Transverse colon (tissue), 4 donors: Measurements from ENCODE around the gene COMMD9. TPM values are rescaled to one million over a fixed set of nuclear protein-coding genes. Genes with fewer than 3 reads are reported as not detected.

Source experiments
- DNase-seq: peaks from one replicate; pipeline ENCODE4 v3.0.0-alpha.2; 2019
- H3K27ac ChIP-seq, 4 donors: fragments of 200-600 bp; sonication (generic); 2 replicates each; pipeline ENCODE4 v1.5.1; 2016 to 2018; ENCODE audit warnings: inconsistent platforms in 4 of 4
- H3K27me3 ChIP-seq: fragments of 200-600 bp; sonication (generic); 2 replicates; pipeline ENCODE4 v1.5.1; 2017; ENCODE audit warnings: inconsistent platforms
- H3K36me3 ChIP-seq, 4 donors: fragments of 200-600 bp; sonication (generic); 2 replicates each; pipeline ENCODE4 v1.5.1; 2017 to 2019; ENCODE audit warnings: inconsistent platforms in 4 of 4
- H3K4me1 ChIP-seq, 4 donors: fragments of 200-600 bp; sonication (generic); 2 replicates each; pipeline ENCODE4 v1.5.1; 2017 to 2020; ENCODE audit warnings: inconsistent platforms in 4 of 4
- H3K4me3 ChIP-seq, 4 donors: fragments of 200-600 bp; sonication (generic); 1 replicate in 1 of 4; 2 replicates in 3 of 4; pipeline versions ENCODE4 v1.5.1 to v1.6.1; 2017 to 2019; ENCODE audit warnings: inconsistent platforms in 4 of 4
- H3K9me3 ChIP-seq, 2 donors: fragments of 200-600 bp; sonication (generic); 2 replicates each; pipeline ENCODE4 v1.5.1; 2017 to 2019; ENCODE audit warnings: inconsistent platforms in 2 of 2
- EP300 ChIP-seq: sonication (generic); formaldehyde crosslinking; IDR thresholded peaks from one replicate; pipeline ENCODE4 v1.6.1; 2017; ENCODE audit warnings: antibody characterized with exemption, low read depth
- POLR2A ChIP-seq: fragments of 450-650 bp; IDR thresholded peaks from one replicate; pipeline ENCODE4 v1.6.1; 2016; ENCODE audit warnings: antibody characterized with exemption, mild to moderate bottlenecking, moderate library complexity
- POLR2AphosphoS5 ChIP-seq, 3 donors: sonication (generic); formaldehyde crosslinking; IDR thresholded peaks; one replicate each; pipeline ENCODE4 v1.6.1; 2016; ENCODE audit warnings: antibody characterized with exemption in 3 of 3
- WGBS, 2 donors: methylation state at CpG; one replicate each; pipeline ENCODE4 v1.1.5; 2018; ENCODE audit warnings: low coverage in 1 of 2; 5-methylcytosine and 5-hydroxymethylcytosine counted together
- in situ Hi-C, 4 donors: fragments of 200-750 bp; cut with MboI; loops; one replicate each; pipeline versions ENCODE4 v1.15.0 to v1.15.1; 2017; ENCODE audit warnings: low sequenced_read_pairs in 3 of 4, low pct_ligation_motif_present in 1 of 4, low pct_unique_long_range_greater_than_20kb in 1 of 4
- intact Hi-C: fragments of 100-400 bp; cut with DNase I; formaldehyde crosslinking; loops from one replicate; pipeline ENCODE4 v1.15.1; 2023; ENCODE audit warnings: low total_unique reads
- total RNA-seq, 4 donors: library from RNA; depleted of rRNA; stranded (reverse); fragments of >200 nt; gene quantifications; one replicate each; pipeline ENCODE4 v1.1.0, GENCODE V29; 2016
- TF ChIP-seq, protein P1 (sequence below), 5 experiments: fragments of 200-600 bp in 3 of 5; fragments of 450-650 bp in 2 of 5; sonication (generic) in 3 of 5; IDR thresholded peaks; 1 replicate in 2 of 5; 2 replicates in 3 of 5; pipeline ENCODE4 v1.5.1; 2016 to 2017; ENCODE audit warnings: antibody characterized with exemption in 5 of 5, inconsistent platforms in 3 of 5, mild to moderate bottlenecking in 2 of 5, moderate library complexity in 1 of 5

COMMD9 gene
- total RNA-seq, 4 donors from 2014 or later, result 22.4 to 46.2 (median 33.9) TPM

DNA sequence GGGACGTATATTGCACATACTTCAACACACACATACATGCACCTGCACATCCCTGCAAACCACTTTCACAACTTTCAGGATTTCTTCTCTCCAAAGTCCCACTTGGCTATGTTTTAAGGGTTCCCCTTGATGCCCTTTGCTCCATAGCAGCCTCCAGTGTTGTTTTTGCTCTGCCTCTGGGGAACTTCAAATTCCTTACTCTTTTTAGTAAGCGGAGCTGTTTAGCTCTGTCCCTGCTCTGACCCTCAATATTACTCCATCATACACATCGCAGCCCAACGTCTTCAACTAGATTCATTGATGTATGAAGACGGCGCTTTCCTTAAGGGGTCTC, 25.2 kb upstream of the COMMD9 start:
- 66 to 100% methylated on average over 1 to 6 of the region's 6 CpGs for WGBS, 2 donors
- intact Hi-C loops (no loop called here), in situ Hi-C loops (no loop called here)
- DNase-seq, result no peak
- H3K4me3 ChIP-seq, result no peak overlapping the region
- TF ChIP-seq POLR2AphosphoS5 (IDR thresholded peaks at IDR 0.05) (no peak), EP300 (no peak), POLR2A (no peak)
- TF ChIP-seq, protein P1, sequence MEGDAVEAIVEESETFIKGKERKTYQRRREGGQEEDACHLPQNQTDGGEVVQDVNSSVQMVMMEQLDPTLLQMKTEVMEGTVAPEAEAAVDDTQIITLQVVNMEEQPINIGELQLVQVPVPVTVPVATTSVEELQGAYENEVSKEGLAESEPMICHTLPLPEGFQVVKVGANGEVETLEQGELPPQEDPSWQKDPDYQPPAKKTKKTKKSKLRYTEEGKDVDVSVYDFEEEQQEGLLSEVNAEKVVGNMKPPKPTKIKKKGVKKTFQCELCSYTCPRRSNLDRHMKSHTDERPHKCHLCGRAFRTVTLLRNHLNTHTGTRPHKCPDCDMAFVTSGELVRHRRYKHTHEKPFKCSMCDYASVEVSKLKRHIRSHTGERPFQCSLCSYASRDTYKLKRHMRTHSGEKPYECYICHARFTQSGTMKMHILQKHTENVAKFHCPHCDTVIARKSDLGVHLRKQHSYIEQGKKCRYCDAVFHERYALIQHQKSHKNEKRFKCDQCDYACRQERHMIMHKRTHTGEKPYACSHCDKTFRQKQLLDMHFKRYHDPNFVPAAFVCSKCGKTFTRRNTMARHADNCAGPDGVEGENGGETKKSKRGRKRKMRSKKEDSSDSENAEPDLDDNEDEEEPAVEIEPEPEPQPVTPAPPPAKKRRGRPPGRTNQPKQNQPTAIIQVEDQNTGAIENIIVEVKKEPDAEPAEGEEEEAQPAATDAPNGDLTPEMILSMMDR (IDR thresholded peaks at IDR 0.05), result no peak
- peak overlapping the region in 2 of 4 donors; percentile 2 to 19 for H3K27ac ChIP-seq
- H3K36me3 ChIP-seq, result no peaks in the 10 kb centered on the region
- H3K4me1 ChIP-seq, result peaks cover 3 to 65% (median 28%) of the 10 kb centered on the region in 4 donors
- H3K9me3 ChIP-seq, result no peaks in the 10 kb centered on the region
- no peaks in the 10 kb centered on the region for H3K27me3 ChIP-seq

DNA sequence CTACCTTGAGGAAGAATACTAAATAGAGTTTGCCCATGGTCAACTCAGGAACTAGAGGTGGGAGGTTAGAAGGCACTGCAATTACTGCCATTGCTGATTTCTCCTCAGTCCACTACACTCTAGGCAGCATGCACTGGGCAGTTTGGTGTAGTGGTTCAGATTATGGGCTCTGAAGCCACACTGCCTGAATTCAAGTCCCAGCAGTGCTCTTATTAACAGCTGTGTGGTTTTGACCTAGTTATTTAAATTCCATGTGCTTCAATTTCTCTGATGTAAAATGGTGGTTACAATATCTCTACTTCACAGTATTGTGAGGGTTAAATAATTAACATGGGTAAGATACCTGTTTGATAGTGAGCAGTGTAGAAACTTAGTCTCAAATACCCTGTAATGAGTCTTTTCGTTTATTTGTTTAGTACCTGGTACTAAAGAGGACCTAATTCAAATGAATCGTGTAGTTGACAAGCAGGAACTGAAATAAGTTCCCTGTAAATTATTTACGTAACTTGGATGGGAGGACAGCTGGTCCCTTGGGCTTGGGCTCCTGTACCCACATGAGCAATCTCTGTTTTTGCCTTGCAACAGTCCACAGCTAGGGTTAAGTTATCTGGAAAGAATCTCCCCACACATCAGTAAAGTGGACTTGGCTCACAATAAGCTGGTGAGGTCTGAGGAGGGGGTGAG, 24.7 kb upstream of the COMMD9 start:
- Histone ChIP-seq H3K4me1 (peaks cover 3 to 63% (median 26%) of the 10 kb centered on the region in 4 donors), H3K27me3 (no peaks in the 10 kb centered on the region), H3K4me3 (no peak overlapping the region), H3K27ac (peak overlapping the region; percentile 2 to 33 (median 18)), H3K36me3 (no peaks in the 10 kb centered on the region), H3K9me3 (no peaks in the 10 kb centered on the region)
- DNase-seq, result no peak
- 33% methylated on average over 1 to 3 of the region's 3 CpGs for WGBS, 2 donors
- in situ Hi-C loops, result no loop called here
- TF ChIP-seq POLR2A, result no peak
- no peak for TF ChIP-seq EP300
- TF ChIP-seq POLR2AphosphoS5 (IDR thresholded peaks at IDR 0.05), result no peak
- TF ChIP-seq, protein P1 (IDR thresholded peaks at IDR 0.05), result no peak
- intact Hi-C loops, result no loop called here

DNA sequence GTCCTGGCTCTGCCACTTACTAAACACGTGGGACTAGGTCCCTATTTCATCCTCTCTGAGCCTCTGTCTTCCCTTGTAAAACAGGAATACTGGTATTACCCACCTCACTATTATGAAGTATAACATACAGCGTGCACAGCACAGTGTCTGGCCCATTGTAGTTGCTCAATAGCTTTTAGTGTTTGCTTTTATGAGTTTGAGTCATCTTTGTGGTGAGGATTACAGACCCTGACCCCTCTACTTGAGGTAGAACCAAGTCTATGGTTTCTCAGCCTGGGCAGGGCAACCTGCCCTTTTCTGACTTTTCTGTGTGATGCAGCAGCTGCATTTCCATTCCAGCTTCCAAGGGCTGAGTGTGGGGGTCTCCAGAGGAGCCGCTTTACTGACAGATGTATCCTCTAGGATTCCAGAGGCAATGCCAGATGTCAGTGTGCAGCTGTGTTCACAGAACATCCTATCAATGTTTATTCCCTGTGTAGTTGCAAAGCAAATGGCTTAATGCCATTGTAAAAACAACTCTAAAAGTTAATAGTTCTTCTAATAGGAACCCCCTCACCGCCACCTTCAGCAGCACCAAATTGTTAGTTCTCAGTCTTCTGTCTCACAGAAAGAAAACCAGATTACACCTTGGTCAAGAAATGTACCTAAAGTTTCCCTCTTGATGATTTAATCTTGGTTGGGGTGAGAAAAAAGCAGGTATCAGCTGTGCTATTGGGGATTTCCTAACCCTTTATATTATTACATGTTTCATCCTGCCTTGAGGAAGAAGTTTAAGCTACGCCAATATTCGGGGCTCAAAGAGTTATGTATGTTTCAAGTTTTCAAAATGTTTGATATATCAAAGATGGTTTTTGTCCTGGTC, 23.6 kb upstream of the COMMD9 start:
- TF ChIP-seq, protein P1 (IDR thresholded peaks at IDR 0.05), result no peak
- H3K27me3 ChIP-seq, result no peaks in the 10 kb centered on the region
- no peak overlapping the region for H3K27ac ChIP-seq
- peaks cover 3 to 56% (median 23%) of the 10 kb centered on the region in 4 donors for H3K4me1 ChIP-seq
- intact Hi-C loops (no loop called here), in situ Hi-C loops (no loop called here)
- no peaks in the 10 kb centered on the region for H3K36me3 ChIP-seq
- WGBS, 2 donors, result 61 to 64% methylated on average over 3 to 6 of the region's 6 CpGs
- no peaks in the 10 kb centered on the region for H3K9me3 ChIP-seq
- H3K4me3 ChIP-seq, result no peak overlapping the region
- DNase-seq, result no peak

DNA sequence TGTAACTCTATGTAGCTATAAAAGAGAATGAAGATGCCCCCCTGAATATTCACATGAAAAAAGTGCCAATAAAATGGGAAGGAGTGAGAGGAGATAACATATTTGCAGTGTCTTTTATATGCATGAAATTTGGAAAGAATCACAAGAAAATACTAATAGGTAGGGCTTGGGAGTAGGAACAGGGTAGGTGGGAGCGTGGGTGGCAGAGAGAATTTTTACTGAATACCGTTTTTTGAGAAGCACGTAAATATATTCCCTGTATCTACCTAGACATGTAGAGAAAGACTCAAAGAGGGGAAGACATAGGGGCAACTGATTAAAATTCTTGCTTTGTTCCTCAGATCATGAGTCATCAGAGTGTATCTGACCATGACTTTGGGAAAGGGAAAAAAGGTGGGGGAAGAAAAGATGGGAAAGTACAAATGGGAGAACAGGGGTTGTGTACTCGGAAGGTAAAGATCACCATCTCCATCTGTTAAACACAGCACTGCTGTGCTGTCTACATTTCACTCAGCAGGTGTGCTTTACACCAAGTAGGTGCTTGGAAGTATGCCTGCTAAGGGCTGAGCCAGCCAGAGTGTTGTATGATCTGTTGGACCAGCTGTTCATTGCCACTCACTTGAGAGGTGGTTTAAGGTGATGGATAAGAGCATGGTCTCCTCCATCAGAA, 22.8 kb upstream of the COMMD9 start:
- Histone ChIP-seq H3K36me3 (no peaks in the 10 kb centered on the region), H3K9me3 (no peaks in the 10 kb centered on the region), H3K27ac (no peak overlapping the region), H3K4me3 (no peak overlapping the region), H3K27me3 (no peaks in the 10 kb centered on the region), H3K4me1 (peaks cover 3 to 50% (median 19%) of the 10 kb centered on the region in 4 donors)
- no peak for TF ChIP-seq EP300
- no peak for TF ChIP-seq POLR2AphosphoS5 (IDR thresholded peaks at IDR 0.05)
- no peak for TF ChIP-seq POLR2A
- TF ChIP-seq, protein P1 (IDR thresholded peaks at IDR 0.05), result no peak
- in situ Hi-C loops (no loop called here), intact Hi-C loops (no loop called here)
- no peak for DNase-seq
- 89 to 97% methylated on average over 3 to 4 of the region's 4 CpGs for WGBS, 2 donors
